GM18870 (cell line): ENCODE results near the gene HSPA6.
"Not testable (repeated sequence)": the region's sequence is repeated elsewhere in the genome, so short reads cannot be mapped to it uniquely, and the experiment has no call there.

Source experiments
- ATAC-seq: cut with Tn5 transposase; IDR thresholded peaks from one replicate; pipeline ENCODE4 v1.9.1; 2021; ENCODE audit warnings: moderate library complexity; ENCODE audit not compliant: unreplicated experiment

The HSPA6 gene

GRCh38 chr1:161531986-161532643 lies 7.8 kb downstream of the HSPA6 start:
- ATAC-seq = no peak

GRCh38 chr1:161532644-161533567 lies 8.6 kb downstream of the HSPA6 start:
- not testable (repeated sequence) for ATAC-seq

- not testable (repeated sequence) for ATAC-seq
Measured at GRCh38 chr1:161537068-161537669, 12.8 kb downstream of the HSPA6 start.

- not testable (repeated sequence) for ATAC-seq
Measured at GRCh38 chr1:161538925-161539479, 14.7 kb downstream of the HSPA6 start.

- ATAC-seq = peak; percentile 59
Measured at GRCh38 chr1:161539731-161540569, 15.6 kb downstream of the HSPA6 start.

- not testable (repeated sequence) for ATAC-seq
Measured at GRCh38 chr1:161540570-161540960, 16.2 kb downstream of the HSPA6 start.

- peak; percentile 44 for ATAC-seq
Measured at GRCh38 chr1:161542091-161542559, 17.8 kb downstream of the HSPA6 start.

GRCh38 chr1:161543125-161543524 lies 18.8 kb downstream of the HSPA6 start:
- not testable (repeated sequence) for ATAC-seq

- not testable (repeated sequence) for ATAC-seq
Measured at GRCh38 chr1:161545005-161545731, 20.8 kb downstream of the HSPA6 start.

- not testable (repeated sequence) for ATAC-seq
Measured at GRCh38 chr1:161547995-161548741, 23.8 kb downstream of the HSPA6 start.

- not testable (repeated sequence) for ATAC-seq
Measured at GRCh38 chr1:161548749-161549406, 24.5 kb downstream of the HSPA6 start.

- no peak for ATAC-seq
Measured at GRCh38 chr1:161549652-161550051, 25.3 kb downstream of the HSPA6 start, which contains the start of gene FCGR3A. TSS of gene FCGR3A (minus strand) at chr1:161549818. CDS start at chr1:161549736, 82 bp downstream.

GRCh38 chr1:161550942-161551341 lies 26.6 kb downstream of the HSPA6 start:
- ATAC-seq = not testable (repeated sequence)

- ATAC-seq = not testable (repeated sequence)
Measured at GRCh38 chr1:161553631-161554030, 29.3 kb downstream of the HSPA6 start.

- not testable (repeated sequence) for ATAC-seq
Measured at GRCh38 chr1:161554340-161554739, 30.0 kb downstream of the HSPA6 start.

GRCh38 chr1:161554815-161555417 lies 30.6 kb downstream of the HSPA6 start:
- ATAC-seq = not testable (repeated sequence)

- not testable (repeated sequence) for ATAC-seq
Measured at GRCh38 chr1:161556143-161556542, 31.8 kb downstream of the HSPA6 start.

GRCh38 chr1:161556990-161557389 lies 32.6 kb downstream of the HSPA6 start:
- ATAC-seq = not testable (repeated sequence)
